ENCODE data around the gene USP13. TPM values are rescaled to one million over a fixed set of nuclear protein-coding genes. Genes with fewer than 3 reads are reported as not detected.

The USP13 gene
- total and polyA plus RNA-seq, 10 of the 15 experiments (the other 5 are each of a cell fraction or from before 2014, with no cell fraction given): 3.2 to 20.8 (median 9.0) TPM

DNA sequence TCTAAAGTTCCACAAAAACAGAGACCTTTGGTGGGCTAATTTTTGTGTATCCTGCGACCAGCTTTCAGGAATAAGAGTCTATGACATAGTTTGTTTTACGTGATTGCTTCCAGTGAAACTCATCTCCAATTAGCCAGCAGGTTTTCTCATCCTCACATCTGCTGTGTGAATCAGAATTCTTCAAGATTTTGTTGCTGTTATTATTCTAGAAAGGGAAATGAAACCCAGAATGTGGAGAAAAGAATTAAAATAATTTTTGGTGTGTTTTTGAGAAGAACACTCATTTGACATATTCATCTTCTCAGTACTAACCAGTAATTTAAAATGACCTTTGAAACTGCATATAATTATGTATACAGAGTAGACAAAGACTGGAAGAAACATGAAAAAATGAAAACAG is 175.9 kb downstream of the USP13 start (continued):
- TF ChIP-seq BMI1 (IDR thresholded peaks at IDR 0.05; ENCODE audit: borderline replicate concordance): no peak
- TF ChIP-seq, protein P1, sequence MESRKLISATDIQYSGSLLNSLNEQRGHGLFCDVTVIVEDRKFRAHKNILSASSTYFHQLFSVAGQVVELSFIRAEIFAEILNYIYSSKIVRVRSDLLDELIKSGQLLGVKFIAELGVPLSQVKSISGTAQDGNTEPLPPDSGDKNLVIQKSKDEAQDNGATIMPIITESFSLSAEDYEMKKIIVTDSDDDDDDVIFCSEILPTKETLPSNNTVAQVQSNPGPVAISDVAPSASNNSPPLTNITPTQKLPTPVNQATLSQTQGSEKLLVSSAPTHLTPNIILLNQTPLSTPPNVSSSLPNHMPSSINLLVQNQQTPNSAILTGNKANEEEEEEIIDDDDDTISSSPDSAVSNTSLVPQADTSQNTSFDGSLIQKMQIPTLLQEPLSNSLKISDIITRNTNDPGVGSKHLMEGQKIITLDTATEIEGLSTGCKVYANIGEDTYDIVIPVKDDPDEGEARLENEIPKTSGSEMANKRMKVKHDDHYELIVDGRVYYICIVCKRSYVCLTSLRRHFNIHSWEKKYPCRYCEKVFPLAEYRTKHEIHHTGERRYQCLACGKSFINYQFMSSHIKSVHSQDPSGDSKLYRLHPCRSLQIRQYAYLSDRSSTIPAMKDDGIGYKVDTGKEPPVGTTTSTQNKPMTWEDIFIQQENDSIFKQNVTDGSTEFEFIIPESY (IDR thresholded peaks at IDR 0.05): no peak
- no peak for TF ChIP-seq CBX5 (IDR thresholded peaks at IDR 0.05; ENCODE audit: low read depth)
- TF ChIP-seq, protein P2, sequence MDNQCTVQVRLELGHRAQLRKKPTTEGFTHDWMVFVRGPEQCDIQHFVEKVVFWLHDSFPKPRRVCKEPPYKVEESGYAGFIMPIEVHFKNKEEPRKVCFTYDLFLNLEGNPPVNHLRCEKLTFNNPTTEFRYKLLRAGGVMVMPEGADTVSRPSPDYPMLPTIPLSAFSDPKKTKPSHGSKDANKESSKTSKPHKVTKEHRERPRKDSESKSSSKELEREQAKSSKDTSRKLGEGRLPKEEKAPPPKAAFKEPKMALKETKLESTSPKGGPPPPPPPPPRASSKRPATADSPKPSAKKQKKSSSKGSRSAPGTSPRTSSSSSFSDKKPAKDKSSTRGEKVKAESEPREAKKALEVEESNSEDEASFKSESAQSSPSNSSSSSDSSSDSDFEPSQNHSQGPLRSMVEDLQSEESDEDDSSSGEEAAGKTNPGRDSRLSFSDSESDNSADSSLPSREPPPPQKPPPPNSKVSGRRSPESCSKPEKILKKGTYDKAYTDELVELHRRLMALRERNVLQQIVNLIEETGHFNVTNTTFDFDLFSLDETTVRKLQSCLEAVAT (IDR thresholded peaks at IDR 0.05): no peak
- TF ChIP-seq NFYB (IDR thresholded peaks at IDR 0.05; ENCODE audit: insufficient read depth, low read depth, low read length): no peak
- TF ChIP-seq MTA3 (IDR thresholded peaks at IDR 0.05; ENCODE audit: borderline replicate concordance, low read length): no peak
- 0 out of 4 replicates have a peak, but pooled peaks of 1 of the 2 experiments have one; percentile 16 for TF ChIP-seq IKZF2 (IDR thresholded peaks at IDR 0.05)
- TF ChIP-seq, protein P3, sequence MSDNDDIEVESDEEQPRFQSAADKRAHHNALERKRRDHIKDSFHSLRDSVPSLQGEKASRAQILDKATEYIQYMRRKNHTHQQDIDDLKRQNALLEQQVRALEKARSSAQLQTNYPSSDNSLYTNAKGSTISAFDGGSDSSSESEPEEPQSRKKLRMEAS (IDR thresholded peaks at IDR 0.05; ENCODE audit: low read depth, low read length): no peak
- no peak for TF ChIP-seq ZSCAN29 (IDR thresholded peaks at IDR 0.05)
- TF ChIP-seq MXI1 (IDR thresholded peaks at IDR 0.05; ENCODE audit: low read depth, low read length): no peak
